Brain microvascular endothelial cell (primary cell): ENCODE measurements around the gene NCR3LG1.

Source experiments
- DNase-seq: peaks from one replicate; pipeline ENCODE4 v3.0.0-alpha.2; 2020
- H3K27ac ChIP-seq: fragments of 250-450 bp; sonication (Bioruptor Pico); 2 replicates; pipeline ENCODE4 v1.5.1; 2020; ENCODE audit warnings: mild to moderate bottlenecking, moderate library complexity
- H3K27me3 ChIP-seq: fragments of 250-450 bp; sonication (Bioruptor Pico); replicated peaks from 2 replicates; pipeline ENCODE4 v1.5.1; 2020; ENCODE audit warnings: mild to moderate bottlenecking
- H3K36me3 ChIP-seq: fragments of 250-450 bp; sonication (Bioruptor Pico); replicated peaks from 2 replicates; pipeline ENCODE4 v1.5.1; 2020; ENCODE audit warnings: mild to moderate bottlenecking
- H3K4me3 ChIP-seq: 2 replicates; pipeline ENCODE4 v1.5.1; 2011; ENCODE audit warnings: low read depth, mild to moderate bottlenecking, control low read depth, low read length, moderate library complexity
- in situ Hi-C: cut with HindIII; loops from 2 replicates; pipeline ENCODE4 v1.10.0; 2017; ENCODE audit warnings: low sequenced_read_pairs, low pct_ligation_motif_present
- TF ChIP-seq, protein P1 (sequence below): IDR thresholded peaks from 2 replicates; pipeline ENCODE4 v1.5.1; 2011; ENCODE audit warnings: low read depth, mild to moderate bottlenecking, moderate library complexity, low read length, control low read depth, inconsistent platforms; ENCODE audit errors: missing control alignments

NCR3LG1 gene

DNA sequence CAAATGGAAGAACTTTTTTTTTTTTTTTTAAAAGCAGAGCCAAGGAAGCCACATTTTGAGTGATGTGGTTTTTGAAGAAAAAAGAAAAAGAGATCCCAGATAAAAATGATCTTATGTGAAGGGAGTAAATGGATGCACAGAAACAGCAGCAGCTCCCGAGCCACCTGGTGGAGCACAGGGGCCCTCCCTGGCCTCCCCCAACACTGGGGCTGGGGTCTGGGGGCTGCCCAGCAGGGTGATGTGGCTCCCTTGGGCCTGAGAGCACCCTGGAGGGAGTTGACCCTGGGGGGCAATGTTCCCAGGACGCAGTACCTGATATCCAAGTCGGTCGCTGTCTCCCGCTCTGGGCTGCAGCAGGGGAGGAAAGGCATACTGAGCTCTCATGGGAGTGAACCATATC lies 63.4 kb downstream of the NCR3LG1 start:
- TF ChIP-seq, protein P1, sequence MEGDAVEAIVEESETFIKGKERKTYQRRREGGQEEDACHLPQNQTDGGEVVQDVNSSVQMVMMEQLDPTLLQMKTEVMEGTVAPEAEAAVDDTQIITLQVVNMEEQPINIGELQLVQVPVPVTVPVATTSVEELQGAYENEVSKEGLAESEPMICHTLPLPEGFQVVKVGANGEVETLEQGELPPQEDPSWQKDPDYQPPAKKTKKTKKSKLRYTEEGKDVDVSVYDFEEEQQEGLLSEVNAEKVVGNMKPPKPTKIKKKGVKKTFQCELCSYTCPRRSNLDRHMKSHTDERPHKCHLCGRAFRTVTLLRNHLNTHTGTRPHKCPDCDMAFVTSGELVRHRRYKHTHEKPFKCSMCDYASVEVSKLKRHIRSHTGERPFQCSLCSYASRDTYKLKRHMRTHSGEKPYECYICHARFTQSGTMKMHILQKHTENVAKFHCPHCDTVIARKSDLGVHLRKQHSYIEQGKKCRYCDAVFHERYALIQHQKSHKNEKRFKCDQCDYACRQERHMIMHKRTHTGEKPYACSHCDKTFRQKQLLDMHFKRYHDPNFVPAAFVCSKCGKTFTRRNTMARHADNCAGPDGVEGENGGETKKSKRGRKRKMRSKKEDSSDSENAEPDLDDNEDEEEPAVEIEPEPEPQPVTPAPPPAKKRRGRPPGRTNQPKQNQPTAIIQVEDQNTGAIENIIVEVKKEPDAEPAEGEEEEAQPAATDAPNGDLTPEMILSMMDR: no peak
- H3K4me3 ChIP-seq: no peak overlapping the region
- no peak for DNase-seq
- in situ Hi-C loops: no loop called here
- H3K27me3 ChIP-seq: no peaks in the 10 kb centered on the region
- H3K27ac ChIP-seq: no peak overlapping the region
- H3K36me3 ChIP-seq: no peaks in the 10 kb centered on the region

DNA sequence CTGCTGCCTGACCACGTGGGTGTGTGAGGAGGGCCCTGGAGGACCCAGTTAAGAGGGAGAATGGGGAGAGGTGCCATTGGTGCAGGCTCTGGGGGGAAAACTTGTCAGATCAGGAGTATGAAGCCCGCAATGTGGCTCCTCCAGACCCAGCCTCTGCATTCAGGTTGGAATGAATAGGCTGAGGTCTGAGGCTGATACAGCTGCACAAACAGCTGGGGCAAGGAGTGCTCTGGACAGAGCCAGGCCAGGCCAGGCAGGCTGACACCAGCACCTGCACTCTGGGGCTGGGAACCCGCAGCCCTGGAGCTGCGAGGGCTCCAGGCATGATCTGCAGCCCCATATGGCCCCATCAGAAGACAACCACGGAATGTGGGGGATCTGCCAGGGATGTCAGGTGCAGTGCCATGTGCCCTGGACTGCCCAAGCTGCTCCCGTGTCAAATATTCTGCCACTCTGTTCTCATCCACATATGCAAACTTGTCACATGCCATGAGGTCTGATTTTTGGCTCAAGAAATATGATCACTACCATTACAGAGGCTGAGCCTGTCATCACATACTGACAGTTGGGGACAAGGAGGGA lies 64.0 kb downstream of the NCR3LG1 start:
- DNase-seq: no peak
- Histone ChIP-seq H3K27ac (no peak overlapping the region), H3K36me3 (no peaks in the 10 kb centered on the region), H3K4me3 (no peak overlapping the region), H3K27me3 (no peaks in the 10 kb centered on the region)
- in situ Hi-C loops: no loop called here
- TF ChIP-seq, protein P1: no peak

DNA sequence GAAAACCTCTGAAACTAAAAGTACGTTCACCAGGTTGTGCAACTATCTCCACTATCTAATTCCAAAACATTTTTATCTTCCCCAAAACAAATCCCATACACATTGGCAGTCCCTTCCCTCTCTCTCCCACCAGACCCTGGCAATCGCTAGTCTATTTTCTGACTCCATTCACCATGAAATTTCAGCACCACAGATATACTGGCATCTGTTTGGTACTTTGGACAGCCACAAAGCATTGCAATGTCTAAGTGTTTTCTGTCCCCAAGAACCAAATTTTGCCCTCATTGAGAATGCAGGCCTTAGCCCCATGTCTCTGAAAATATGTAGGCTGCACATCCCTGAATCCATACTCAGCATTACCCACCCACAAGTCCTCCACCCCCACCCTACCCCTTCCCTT lies 64.9 kb downstream of the NCR3LG1 start:
- DNase-seq: no peak
- Histone ChIP-seq H3K4me3 (no peak overlapping the region), H3K36me3 (no peaks in the 10 kb centered on the region), H3K27me3 (no peaks in the 10 kb centered on the region), H3K27ac (no peak overlapping the region)
- in situ Hi-C loops: no loop called here
- TF ChIP-seq, protein P1: no peak

DNA sequence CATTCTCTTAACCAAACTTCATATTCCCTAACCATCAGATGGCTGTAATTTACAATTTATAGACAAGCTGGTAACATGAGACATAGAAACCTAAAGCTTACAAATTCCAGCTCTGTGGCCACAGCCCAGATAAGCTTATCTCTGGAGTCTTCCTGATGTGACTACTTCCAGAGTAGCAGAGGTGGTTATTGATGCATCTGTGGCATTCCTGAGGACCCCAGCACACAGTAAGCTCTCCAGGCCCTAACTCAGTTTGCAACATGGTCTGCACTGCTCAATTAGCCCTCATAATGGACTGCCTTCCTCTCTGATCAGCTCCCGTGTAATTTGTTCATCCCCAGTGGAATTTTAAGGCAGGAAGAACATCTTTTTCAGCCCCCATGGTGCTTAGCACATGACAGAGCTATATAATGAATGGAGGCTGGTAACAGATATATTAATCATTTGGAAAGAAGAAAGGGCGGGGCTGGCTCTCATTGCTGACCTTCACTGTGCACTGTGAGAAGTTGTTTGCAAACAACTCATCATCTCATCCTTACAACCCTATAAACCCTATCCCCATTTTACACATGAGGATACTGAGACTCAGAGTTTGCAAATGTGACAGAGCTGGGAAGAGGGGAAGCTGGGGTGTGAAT lies 67.0 kb downstream of the NCR3LG1 start:
- H3K27me3 ChIP-seq: peaks cover 2% of the 10 kb centered on the region
- in situ Hi-C loops: no loop called here

DNA sequence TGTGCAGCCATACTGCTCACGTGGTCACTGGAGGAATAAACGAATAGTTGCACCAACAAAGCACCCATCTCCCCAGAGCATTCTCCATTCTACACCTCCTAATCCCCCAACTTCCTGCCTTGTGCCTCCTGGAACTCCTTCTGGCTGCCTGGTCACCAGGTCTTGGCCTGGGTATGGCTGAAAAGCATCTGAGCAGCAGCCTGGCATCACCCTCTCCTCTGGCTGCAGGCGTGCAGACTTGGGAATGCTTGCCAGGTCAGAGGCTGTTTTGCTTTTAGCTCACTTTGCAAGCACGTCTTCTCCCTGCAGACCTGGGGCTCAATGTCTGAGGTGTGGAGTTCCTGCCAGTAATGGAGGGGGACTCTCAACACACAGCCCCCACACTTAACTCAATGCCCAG lies 70.2 kb downstream of the NCR3LG1 start:
- Histone ChIP-seq H3K27ac (no peak overlapping the region), H3K27me3 (peaks cover 2% of the 10 kb centered on the region), H3K36me3 (no peaks in the 10 kb centered on the region), H3K4me3 (no peak overlapping the region)
- DNase-seq: no peak
- in situ Hi-C loops: no loop called here
- TF ChIP-seq, protein P1: no peak

More for the DNA sequence above, 67.0 kb downstream of the NCR3LG1 start:
- TF ChIP-seq, protein P1: no peak
- Histone ChIP-seq H3K36me3 (no peaks in the 10 kb centered on the region), H3K27ac (no peak overlapping the region), H3K4me3 (no peak overlapping the region)
- no peak for DNase-seq
